Measurements from ENCODE around the gene FPR2.
"Not testable (repeated sequence)": the region's sequence is repeated elsewhere in the genome, so short reads cannot be mapped to it uniquely, and the experiment has no call there.

Gene FPR2

GRCh38 chr19:51783372-51783771, 22.4 kb downstream of the FPR2 start:
- DNase-seq (ENCODE audit: low read depth in 2 of 2): no peak

- no peak for DNase-seq (ENCODE audit: low read depth in 2 of 2)
These were observed 23.3 kb downstream of the FPR2 start for GRCh38 chr19:51784109-51784785.

GRCh38 chr19:51784922-51785690, 24.1 kb downstream of the FPR2 start:
- DNase-seq (ENCODE audit: low read depth in 2 of 2): no peak

GRCh38 chr19:51786646-51787494, 25.9 kb downstream of the FPR2 start:
- no peak for DNase-seq (ENCODE audit: low read depth in 2 of 2)

GRCh38 chr19:51788029-51788428, 27.0 kb downstream of the FPR2 start:
- DNase-seq (ENCODE audit: low read depth in 2 of 2): no peak

- DNase-seq (ENCODE audit: low read depth in 2 of 2): no peak
These were observed 28.2 kb downstream of the FPR2 start for GRCh38 chr19:51789061-51789795.

- DNase-seq (ENCODE audit: low read depth in 2 of 2): no peak
These were observed 32.0 kb downstream of the FPR2 start for GRCh38 chr19:51792932-51793331.

GRCh38 chr19:51793994-51794393, 33.0 kb downstream of the FPR2 start:
- DNase-seq (ENCODE audit: low read depth in 2 of 2): no peak

GRCh38 chr19:51794885-51795490, 34.0 kb downstream of the FPR2 start, which contains the start of gene FPR3:
TSS of gene FPR3 (plus strand) at chr19:51795157. CDS start at chr19:51823749, 28,592 bp downstream.
- DNase-seq (ENCODE audit: low read depth in 2 of 2): no peak

- no peak for DNase-seq (ENCODE audit: low read depth in 2 of 2)
These were observed 35.3 kb downstream of the FPR2 start for GRCh38 chr19:51796195-51796679.

GRCh38 chr19:51797480-51797879, 36.5 kb downstream of the FPR2 start:
- DNase-seq (ENCODE audit: low read depth in 2 of 2): no peak

GRCh38 chr19:51798062-51798461, 37.1 kb downstream of the FPR2 start:
- no peak for DNase-seq (ENCODE audit: low read depth in 2 of 2)

GRCh38 chr19:51799034-51799773, 38.2 kb downstream of the FPR2 start:
- peak; percentile 81 to 82 for DNase-seq (ENCODE audit: low read depth in 2 of 2)

GRCh38 chr19:51799774-51800472, 38.9 kb downstream of the FPR2 start:
- no peak for DNase-seq (ENCODE audit: low read depth in 2 of 2)

GRCh38 chr19:51800473-51801244, 39.7 kb downstream of the FPR2 start:
- DNase-seq (ENCODE audit: low read depth in 2 of 2): no peak

- no peak for DNase-seq (ENCODE audit: low read depth in 2 of 2)
These were observed 41.8 kb downstream of the FPR2 start for GRCh38 chr19:51802775-51803174.

GRCh38 chr19:51803519-51803918, 42.5 kb downstream of the FPR2 start:
- no peak for DNase-seq (ENCODE audit: low read depth in 2 of 2)

- DNase-seq (ENCODE audit: low read depth in 2 of 2): no peak
These were observed 43.0 kb downstream of the FPR2 start for GRCh38 chr19:51803967-51804366.

GRCh38 chr19:51804789-51805188, 43.8 kb downstream of the FPR2 start:
- DNase-seq (ENCODE audit: low read depth in 2 of 2): not testable (repeated sequence)

Measured in fibroblast of skin of left quadriceps (primary cell).